ENCODE measurements around the gene SIRPB2. TPM values are rescaled to one million over a fixed set of nuclear protein-coding genes. Genes with fewer than 3 reads are reported as not detected.

Gene SIRPB2
- total and polyA plus RNA-seq, 4 donors = 0.99 to 4.4 (median 2.2) TPM

DNA sequence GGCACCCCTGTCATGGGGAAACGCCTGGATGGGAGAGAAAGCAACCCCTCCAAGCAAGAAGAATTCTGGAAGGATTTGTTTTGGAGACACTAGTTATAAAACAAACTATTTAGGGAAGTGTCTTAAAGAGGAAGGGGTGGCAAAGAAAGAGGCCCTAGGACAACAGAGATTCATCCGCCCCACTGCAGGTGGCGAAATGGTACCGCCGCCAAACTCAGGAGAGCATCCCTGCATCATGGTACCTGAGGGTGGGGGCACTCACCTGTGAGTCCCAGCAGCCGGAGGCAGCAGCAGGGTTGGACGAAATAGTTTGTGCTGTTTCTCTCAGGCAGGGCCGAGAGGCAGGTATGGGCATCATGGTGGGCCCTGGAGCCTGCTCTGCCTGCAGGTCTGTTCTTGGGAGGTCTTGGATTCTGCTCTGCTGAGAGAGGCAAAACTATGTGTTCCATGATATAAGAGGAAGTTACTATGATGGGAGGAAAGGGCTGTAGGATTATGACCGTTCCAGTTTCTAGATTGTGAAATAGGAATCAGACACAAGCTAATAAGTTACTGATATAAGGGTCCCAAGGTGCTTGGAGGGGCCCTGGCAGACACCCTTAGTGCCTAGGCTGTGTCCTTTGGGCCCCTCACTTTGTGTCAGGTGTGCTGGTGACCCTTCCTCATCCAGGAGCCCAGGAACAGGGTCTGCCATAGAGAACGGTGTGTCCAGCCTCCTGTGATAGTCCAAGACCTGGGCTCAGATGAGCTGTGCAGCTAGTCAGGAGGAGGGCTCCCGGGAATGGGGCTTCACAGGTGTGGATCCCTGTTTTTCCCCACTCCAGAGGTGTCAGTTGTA is 45.9 kb upstream of the SIRPB2 start:
- TF ChIP-seq FOXA1 (IDR thresholded peaks at IDR 0.05) = no peak
- no peak for TF ChIP-seq HNF4A (conservative IDR thresholded peaks at IDR 0.05)
- no peak for TF ChIP-seq CTCF (IDR thresholded peaks at IDR 0.05; ENCODE audit: low read depth, low read length, missing input control)
- H3K4me1 ChIP-seq (ENCODE audit: control insufficient read depth in 4 of 4, insufficient read depth in 4 of 4, low read length in 3 of 4) = no peaks in the 10 kb centered on the region
- no peaks in the 10 kb centered on the region for H3K36me3 ChIP-seq (ENCODE audit: control insufficient read depth in 4 of 4, insufficient read depth in 3 of 4, low read depth in 1 of 4, low read length in 3 of 4)
- no peak for DNase-seq (ENCODE audit: low spot score)
- peak overlapping the region; percentile 40 to 66 for H3K27ac ChIP-seq (ENCODE audit: low read depth in 1 of 2, low read length in 2 of 2)
- no peaks in the 10 kb centered on the region for H3K9me3 ChIP-seq (ENCODE audit: control insufficient read depth in 4 of 4, low read length in 3 of 4)
- H3K9ac ChIP-seq (ENCODE audit: low read depth in 1 of 2, low read length in 2 of 2) = no peak overlapping the region
- 72% methylated on average over 11 of the region's 11 CpGs for WGBS
- no peaks in the 10 kb centered on the region for H3K27me3 ChIP-seq (ENCODE audit: control insufficient read depth in 4 of 4, insufficient read depth in 4 of 4, low read length in 3 of 4)
- H3K4me3 ChIP-seq (ENCODE audit: low read depth in 1 of 3, low read length in 3 of 3) = no peak overlapping the region

GRCh38 chr20:1535420-1536175 is 44.4 kb upstream of the SIRPB2 start:
- no peak overlapping the region for H3K27ac ChIP-seq (ENCODE audit: low read depth in 1 of 2, low read length in 2 of 2)

More at GRCh38 chr20:1535420-1536175, 44.4 kb upstream of the SIRPB2 start:
- no peak for TF ChIP-seq FOXA2 (IDR thresholded peaks at IDR 0.05)
- no peak for TF ChIP-seq SP1 (IDR thresholded peaks at IDR 0.05)
- TF ChIP-seq HNF4G (IDR thresholded peaks at IDR 0.05) = no peak
- no peak for TF ChIP-seq TAF1 (conservative IDR thresholded peaks at IDR 0.05)
- no peak for TF ChIP-seq REST (IDR thresholded peaks at IDR 0.05)
- TF ChIP-seq, protein P1, sequence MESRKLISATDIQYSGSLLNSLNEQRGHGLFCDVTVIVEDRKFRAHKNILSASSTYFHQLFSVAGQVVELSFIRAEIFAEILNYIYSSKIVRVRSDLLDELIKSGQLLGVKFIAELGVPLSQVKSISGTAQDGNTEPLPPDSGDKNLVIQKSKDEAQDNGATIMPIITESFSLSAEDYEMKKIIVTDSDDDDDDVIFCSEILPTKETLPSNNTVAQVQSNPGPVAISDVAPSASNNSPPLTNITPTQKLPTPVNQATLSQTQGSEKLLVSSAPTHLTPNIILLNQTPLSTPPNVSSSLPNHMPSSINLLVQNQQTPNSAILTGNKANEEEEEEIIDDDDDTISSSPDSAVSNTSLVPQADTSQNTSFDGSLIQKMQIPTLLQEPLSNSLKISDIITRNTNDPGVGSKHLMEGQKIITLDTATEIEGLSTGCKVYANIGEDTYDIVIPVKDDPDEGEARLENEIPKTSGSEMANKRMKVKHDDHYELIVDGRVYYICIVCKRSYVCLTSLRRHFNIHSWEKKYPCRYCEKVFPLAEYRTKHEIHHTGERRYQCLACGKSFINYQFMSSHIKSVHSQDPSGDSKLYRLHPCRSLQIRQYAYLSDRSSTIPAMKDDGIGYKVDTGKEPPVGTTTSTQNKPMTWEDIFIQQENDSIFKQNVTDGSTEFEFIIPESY (IDR thresholded peaks at IDR 0.05) = no peak
- no peak for TF ChIP-seq EGR1 (IDR thresholded peaks at IDR 0.05; ENCODE audit: low read depth in 2 of 2)
- no peak for TF ChIP-seq FOXA1 (IDR thresholded peaks at IDR 0.05)
- no peak for TF ChIP-seq RXRA (IDR thresholded peaks at IDR 0.05)
- TF ChIP-seq HNF4A (conservative IDR thresholded peaks at IDR 0.05) = no peak
- no peaks in the 10 kb centered on the region for H3K9me3 ChIP-seq (ENCODE audit: control insufficient read depth in 4 of 4, low read length in 3 of 4)
- DNase-seq (ENCODE audit: low spot score) = no peak
- H3K27me3 ChIP-seq (ENCODE audit: control insufficient read depth in 4 of 4, insufficient read depth in 4 of 4, low read length in 3 of 4) = peaks cover 0 to 2% (median 0%) of the 10 kb centered on the region in 4 donors
- no peak overlapping the region for H3K4me3 ChIP-seq (ENCODE audit: low read depth in 1 of 3, low read length in 3 of 3)
- no peak overlapping the region for H3K9ac ChIP-seq (ENCODE audit: low read depth in 1 of 2, low read length in 2 of 2)
- 77% methylated on average over 5 of the region's 5 CpGs for WGBS
- H3K36me3 ChIP-seq (ENCODE audit: control insufficient read depth in 4 of 4, insufficient read depth in 3 of 4, low read depth in 1 of 4, low read length in 3 of 4) = no peaks in the 10 kb centered on the region
- no peaks in the 10 kb centered on the region for H3K4me1 ChIP-seq (ENCODE audit: control insufficient read depth in 4 of 4, insufficient read depth in 4 of 4, low read length in 3 of 4)
